Measurements from ENCODE around the gene OR4D1.
"Not testable (repeated sequence)": the region's sequence is repeated elsewhere in the genome, so short reads cannot be mapped to it uniquely, and the experiment has no call there.

Gene OR4D1

GRCh38 chr17:58147930-58148434 is at the start of gene OR4D1:
Gene OR4D1 (plus strand): TSS chr17:58148384. CDS start chr17:58155154, 6,770 bp downstream.
- DNase-seq (ENCODE audit: low read depth): no peak

- DNase-seq (ENCODE audit: low read depth): no peak
Observed at GRCh38 chr17:58100506-58100905, 47.7 kb upstream of the OR4D1 start.

GRCh38 chr17:58101898-58102297 is 46.3 kb upstream of the OR4D1 start:
- DNase-seq (ENCODE audit: low read depth): not testable (repeated sequence)

- no peak for DNase-seq (ENCODE audit: low read depth)
Observed at GRCh38 chr17:58105093-58105492, 43.1 kb upstream of the OR4D1 start.

GRCh38 chr17:58107306-58107705 is 40.9 kb upstream of the OR4D1 start:
- no peak for DNase-seq (ENCODE audit: low read depth)

- no peak for DNase-seq (ENCODE audit: low read depth)
Observed at GRCh38 chr17:58109197-58109596, 39.0 kb upstream of the OR4D1 start.

GRCh38 chr17:58110012-58110411 is 38.2 kb upstream of the OR4D1 start:
- DNase-seq (ENCODE audit: low read depth): no peak

GRCh38 chr17:58111676-58112075 is 36.5 kb upstream of the OR4D1 start:
- no peak for DNase-seq (ENCODE audit: low read depth)

- peak; percentile 28 for DNase-seq (ENCODE audit: low read depth)
Observed at GRCh38 chr17:58112970-58113631, 35.1 kb upstream of the OR4D1 start.

GRCh38 chr17:58113947-58114346 is 34.2 kb upstream of the OR4D1 start:
- DNase-seq (ENCODE audit: low read depth): no peak

GRCh38 chr17:58117382-58117781 is 30.8 kb upstream of the OR4D1 start:
- no peak for DNase-seq (ENCODE audit: low read depth)

- no peak for DNase-seq (ENCODE audit: low read depth)
Observed at GRCh38 chr17:58119491-58119890, 28.7 kb upstream of the OR4D1 start.

GRCh38 chr17:58120195-58120822 is 27.9 kb upstream of the OR4D1 start:
- DNase-seq (ENCODE audit: low read depth): no peak

- DNase-seq (ENCODE audit: low read depth): no peak
Observed at GRCh38 chr17:58121925-58122324, 26.3 kb upstream of the OR4D1 start.

GRCh38 chr17:58127846-58128245 is 20.3 kb upstream of the OR4D1 start:
- no peak for DNase-seq (ENCODE audit: low read depth)

- DNase-seq (ENCODE audit: low read depth): not testable (repeated sequence)
Observed at GRCh38 chr17:58132697-58133096, 15.5 kb upstream of the OR4D1 start.

GRCh38 chr17:58136669-58137279 is 11.4 kb upstream of the OR4D1 start:
- no peak for DNase-seq (ENCODE audit: low read depth)

GRCh38 chr17:58141505-58141904 is 6.7 kb upstream of the OR4D1 start:
- DNase-seq (ENCODE audit: low read depth): no peak

- not testable (repeated sequence) for DNase-seq (ENCODE audit: low read depth)
Observed at GRCh38 chr17:58143335-58143734, 4.8 kb upstream of the OR4D1 start.

GRCh38 chr17:58144801-58145200 is 3.4 kb upstream of the OR4D1 start:
- DNase-seq (ENCODE audit: low read depth): no peak

- DNase-seq (ENCODE audit: low read depth): no peak
Observed at GRCh38 chr17:58148609-58149008, 425 bp downstream of the OR4D1 start.

- DNase-seq (ENCODE audit: low read depth): no peak
Observed at GRCh38 chr17:58150394-58150793, 2.2 kb downstream of the OR4D1 start.

GRCh38 chr17:58153046-58153445 is 4.9 kb downstream of the OR4D1 start:
- no peak for DNase-seq (ENCODE audit: low read depth)
